Suppressor macrophage treated with lipopolysaccharide for 1 hour (primary cell): ENCODE measurements around the gene FFAR2.

ENCODE experiments used
- DNase-seq, 3 donors: peaks; one replicate each; pipeline ENCODE4 v3.0.0-alpha.2; 2020 to 2022

Gene FFAR2

DNA sequence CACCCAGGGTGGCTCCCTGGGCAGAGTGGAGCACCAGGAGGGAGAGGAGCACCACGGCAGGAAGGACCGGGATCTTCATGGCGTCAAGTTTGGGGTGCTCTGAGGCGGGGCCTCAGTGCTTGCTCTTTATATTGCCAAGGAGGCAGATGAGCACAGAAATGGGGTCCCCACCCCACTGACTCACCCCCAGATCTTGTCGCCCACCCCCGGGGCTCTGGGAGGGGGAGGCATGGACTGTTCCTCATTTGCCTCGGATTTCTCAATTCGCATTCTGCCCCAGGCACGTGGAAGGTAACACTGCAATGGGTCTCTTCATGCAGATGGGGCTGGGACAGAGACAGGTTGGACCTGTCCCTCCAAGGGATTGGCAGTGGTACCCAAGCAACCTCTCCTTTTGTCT lies 42.3 kb downstream of the FFAR2 start, which contains the start of gene KRTDAP:
Gene KRTDAP (minus strand): TSS at position 101 of the 400 bp plus-strand sequence. CDS start 22 bp downstream, at position 79.
- DNase-seq: no peak

DNA sequence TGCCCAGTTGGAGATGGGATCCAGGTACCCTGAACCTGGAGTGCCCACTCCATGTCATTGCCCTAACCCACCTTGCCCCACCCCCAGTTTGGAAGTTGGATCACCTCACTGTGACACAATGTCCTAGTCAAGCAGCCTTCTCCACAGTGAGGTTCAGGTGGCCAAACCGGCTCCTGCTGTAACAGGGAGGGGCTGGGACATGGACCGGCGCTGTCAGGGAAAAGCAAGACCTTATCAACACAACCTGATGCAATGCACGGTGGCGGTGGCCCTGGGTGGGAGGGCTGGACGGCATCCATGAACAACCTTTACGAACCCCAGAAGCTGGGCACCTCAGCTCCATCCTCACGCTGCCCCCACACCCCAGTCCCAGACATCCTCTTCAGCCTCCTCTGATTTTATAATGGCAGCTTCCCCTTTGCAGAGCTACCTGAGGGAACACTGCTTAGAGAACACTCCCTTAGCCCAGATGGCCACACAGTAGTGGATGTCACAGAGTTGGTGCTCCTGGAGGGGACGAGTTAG lies 43.8 kb downstream of the FFAR2 start:
- DNase-seq: no peak

DNA sequence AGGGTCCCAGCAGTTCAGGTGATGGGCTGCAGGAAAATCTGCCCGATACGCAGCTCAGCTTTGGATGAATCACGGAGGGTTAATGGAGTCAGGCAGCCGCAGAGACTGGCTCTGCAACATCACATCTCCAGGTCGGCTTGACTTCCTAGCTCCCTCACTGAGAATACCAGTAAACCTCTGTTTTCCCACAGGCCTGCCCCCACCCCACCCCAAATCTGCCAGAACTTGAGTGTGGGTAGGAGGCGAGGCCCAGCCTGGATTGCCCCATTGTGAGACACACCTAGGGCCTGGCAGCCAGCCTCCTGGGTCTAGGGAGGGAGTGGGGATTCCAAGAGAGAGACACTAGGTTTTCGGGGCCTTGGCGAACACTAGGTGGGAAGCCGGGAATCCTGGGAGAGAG lies 45.9 kb downstream of the FFAR2 start:
- no peak for DNase-seq

DNA sequence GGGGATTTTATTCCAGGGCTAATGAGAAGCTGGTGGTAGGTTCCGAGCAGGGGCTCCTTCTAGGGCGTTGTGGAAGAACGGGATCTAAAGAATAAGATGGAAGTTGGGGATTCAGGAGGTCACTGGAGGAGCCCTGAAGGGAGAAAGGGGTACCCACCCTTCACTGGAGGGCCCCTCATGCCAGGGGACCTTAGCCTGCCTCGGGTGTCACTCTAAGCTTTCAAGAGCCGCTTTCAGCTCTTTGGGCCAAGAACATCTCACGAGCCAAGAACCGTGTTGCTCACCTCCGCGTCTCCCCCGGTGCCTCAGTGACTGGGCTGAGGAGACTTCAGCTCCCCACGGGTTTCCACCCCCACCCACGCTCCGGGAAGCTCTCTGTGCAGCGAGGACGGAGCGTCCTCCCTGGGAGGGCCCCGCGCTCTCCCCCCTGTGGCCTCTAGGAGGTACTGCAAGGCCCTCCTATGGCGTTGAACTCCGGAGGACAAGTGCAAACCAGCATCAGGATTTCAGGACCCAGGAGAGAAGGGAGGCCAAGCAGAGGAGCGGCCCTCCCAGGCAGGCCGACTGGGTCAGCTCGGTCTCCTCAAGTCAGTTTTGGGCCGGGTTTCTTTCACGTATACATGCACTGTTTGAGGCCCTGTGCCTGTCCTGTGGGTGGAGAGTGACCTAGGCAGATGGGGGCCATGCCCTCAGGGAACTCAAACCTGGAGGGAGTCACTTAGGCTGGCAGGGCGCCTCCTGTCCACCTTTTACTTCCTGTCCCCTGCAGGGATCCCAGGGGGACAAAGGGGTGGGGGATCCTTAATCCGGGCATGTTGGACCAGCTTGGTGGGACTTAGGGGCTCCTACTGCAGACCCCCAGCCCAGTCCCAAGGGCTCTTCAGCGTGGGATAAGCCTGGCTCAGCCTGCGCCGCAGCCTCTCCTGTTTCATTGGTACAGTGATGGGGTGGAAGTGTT lies 47.3 kb downstream of the FFAR2 start:
- peak; percentile 87 to 95 (median 94) for DNase-seq

DNA sequence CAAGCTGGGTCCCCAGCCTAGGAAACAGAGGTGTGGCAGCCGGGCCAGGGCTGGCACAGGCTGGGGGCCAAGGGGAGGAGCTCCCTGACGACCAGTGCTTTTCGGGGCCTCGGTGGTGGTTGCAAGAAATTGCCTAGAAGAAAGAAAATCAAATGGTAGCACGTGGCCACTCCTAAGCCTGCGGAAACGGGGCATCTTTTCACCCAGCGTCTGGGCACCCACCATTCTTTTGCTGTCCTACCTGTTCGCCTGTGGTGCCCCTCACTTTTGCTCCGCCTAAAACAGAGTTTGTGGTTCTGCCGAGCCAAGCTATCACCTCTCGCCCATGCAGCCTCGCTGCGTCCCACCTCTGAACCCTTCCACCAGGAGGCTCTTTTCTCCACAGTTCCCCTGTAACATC lies 49.3 kb downstream of the FFAR2 start:
- DNase-seq: no peak

DNA sequence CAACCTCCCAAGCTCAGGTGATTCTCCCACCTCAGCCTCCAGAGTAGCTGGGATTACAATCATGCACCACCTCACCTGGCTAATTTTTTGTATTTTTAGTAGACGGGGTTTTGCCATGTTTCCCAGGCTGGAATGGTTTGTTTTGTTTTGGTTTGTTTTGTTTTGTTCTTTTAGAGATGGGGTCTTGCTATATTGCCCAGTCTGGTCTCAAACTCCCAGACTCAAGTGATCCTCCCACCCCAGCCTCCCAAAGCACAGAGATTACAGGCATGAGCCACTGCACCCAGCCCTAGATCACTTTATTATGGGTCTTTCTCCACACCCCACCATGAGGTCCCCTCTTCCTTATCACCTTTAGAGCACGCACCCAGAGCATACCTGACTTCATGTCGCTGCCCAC lies 50.2 kb downstream of the FFAR2 start:
- no peak for DNase-seq

DNA sequence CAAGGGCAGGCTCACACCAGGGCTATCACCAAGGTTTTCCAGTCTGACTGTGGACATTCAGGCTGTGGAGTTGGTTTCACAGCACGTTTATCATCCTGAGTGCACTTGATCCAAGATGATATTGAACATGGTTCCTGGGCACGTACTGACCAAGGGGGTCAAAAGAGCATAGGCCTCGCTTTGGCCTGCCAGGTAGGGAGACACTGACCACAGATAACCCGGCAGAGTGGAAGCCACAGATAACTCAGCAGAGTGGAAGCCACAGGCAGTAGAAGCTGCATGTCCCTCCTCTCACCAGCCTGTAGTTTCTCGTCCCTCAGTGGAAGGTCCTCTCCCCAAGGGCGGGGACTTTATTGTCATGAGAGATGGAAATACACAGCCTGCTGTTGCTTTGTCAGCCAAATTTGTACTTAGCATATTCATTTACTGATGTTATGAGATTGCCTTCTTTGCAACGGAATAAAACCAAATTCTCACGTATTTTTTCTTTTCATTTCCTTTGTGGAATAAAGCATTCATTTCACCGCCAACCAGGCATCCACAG lies 51.0 kb downstream of the FFAR2 start:
- no peak for DNase-seq

DNA sequence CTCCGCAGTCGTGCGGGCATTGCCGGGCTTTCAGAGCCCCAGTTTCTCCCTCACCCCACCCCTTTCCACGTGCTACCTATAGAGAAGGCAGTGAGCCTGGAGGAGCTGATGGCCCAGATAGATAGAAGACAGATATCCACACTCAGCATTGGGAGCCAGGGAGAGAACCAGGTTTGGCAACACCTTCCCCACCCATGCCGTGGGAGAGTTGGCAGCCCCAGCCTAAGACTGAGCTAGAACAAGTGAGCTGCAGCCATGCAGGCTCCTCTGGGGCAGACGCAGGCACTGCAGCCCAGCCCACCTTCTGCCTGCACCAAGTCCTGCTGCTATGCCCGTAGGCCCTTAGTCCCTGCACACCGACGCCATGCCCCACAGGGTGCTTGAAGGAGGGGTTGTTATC lies 52.6 kb downstream of the FFAR2 start:
- no peak for DNase-seq
